Left lung (tissue), 10 donors: ENCODE results near the gene PLAC9. TPM values are rescaled to one million over a fixed set of nuclear protein-coding genes. Genes with fewer than 3 reads are reported as not detected.

Experiments used
- ATAC-seq: fragments of 200-7000 bp; cut with Tn5 transposase; one replicate; pipeline ENCODE4 v1.9.1; 2020; ENCODE audit warnings: moderate library complexity
- DNase-seq, 4 donors: peaks; one replicate each; pipeline ENCODE4 v3.0.0-alpha.2; 2013 to 2020
- H3K27ac ChIP-seq, 2 donors: fragments of 200-600 bp; sonication (generic) in 1 of 2; one replicate each; pipeline versions ENCODE4 v1.5.0 to v1.8.0; 2020 to 2021
- H3K27me3 ChIP-seq, 2 donors: fragments of 200-600 bp; sonication (generic) in 1 of 2; one replicate each; pipeline versions ENCODE4 v1.5.0 to v1.8.0; 2020 to 2021
- H3K36me3 ChIP-seq, 2 donors: fragments of 200-600 bp; sonication (generic) in 1 of 2; one replicate each; pipeline versions ENCODE4 v1.5.0 to v1.8.0; 2020 to 2021
- H3K4me1 ChIP-seq, 2 donors: fragments of 200-600 bp; one replicate each; pipeline ENCODE4 v1.8.0; 2021
- H3K4me3 ChIP-seq, 2 donors: fragments of 200-600 bp; sonication (generic) in 1 of 2; one replicate each; pipeline versions ENCODE4 v1.5.0 to v1.8.0; 2020 to 2021; ENCODE audit warnings: mild to moderate bottlenecking in 1 of 2
- H3K9me3 ChIP-seq, 2 donors: fragments of 200-600 bp; sonication (generic) in 1 of 2; one replicate each; pipeline versions ENCODE4 v1.5.0 to v1.8.0; 2020 to 2021
- intact Hi-C, 2 donors: fragments of 100-400 bp; cut with DNase I; formaldehyde crosslinking; loops; one replicate each; pipeline versions ENCODE4 v1.11.2 to v1.14.2; 2022
- polyA plus RNA-seq, 6 donors: library from polyadenylated mRNA; unstranded; fragments of 120-200 nt; gene quantifications; one replicate each; pipeline ENCODE4 v1.2.1, GENCODE V29; 2013; ENCODE audit not compliant: insufficient read length in 6 of 6
- total RNA-seq, 2 donors: library from RNA; stranded (reverse); fragmentation: NEBNext Ultra II Directional; extraction: Animal tissue kit (Norgen Biotek cat#: 25700); gene quantifications; one replicate each; pipeline ENCODE4 v1.2.1, GENCODE V29; 2021
- TF ChIP-seq, protein P1 (sequence below), 2 donors: fragments of 200-600 bp; sonication (generic) in 1 of 2; IDR thresholded peaks; one replicate each; pipeline versions ENCODE4 v1.5.0 to v1.8.0; 2021; ENCODE audit warnings: antibody characterized with exemption in 2 of 2
- donor health status: DM: no; HTN: yes; CAD: no.
- donor health status: DM: no; HTN: no; CAD: no.

Gene PLAC9
- total and polyA plus RNA-seq, 8 donors = 35.0 to 72.4 (median 50.6) TPM

- peak overlapping the region in 1 of 2 donors; percentile 14 for H3K27ac ChIP-seq
- no peak overlapping the region for H3K4me3 ChIP-seq
- H3K27me3 ChIP-seq = no peaks in the 10 kb centered on the region
- DNase-seq = no peak
- H3K36me3 ChIP-seq = peaks cover 5 to 100% of the 10 kb centered on the region in 2 donors
- TF ChIP-seq, protein P1, sequence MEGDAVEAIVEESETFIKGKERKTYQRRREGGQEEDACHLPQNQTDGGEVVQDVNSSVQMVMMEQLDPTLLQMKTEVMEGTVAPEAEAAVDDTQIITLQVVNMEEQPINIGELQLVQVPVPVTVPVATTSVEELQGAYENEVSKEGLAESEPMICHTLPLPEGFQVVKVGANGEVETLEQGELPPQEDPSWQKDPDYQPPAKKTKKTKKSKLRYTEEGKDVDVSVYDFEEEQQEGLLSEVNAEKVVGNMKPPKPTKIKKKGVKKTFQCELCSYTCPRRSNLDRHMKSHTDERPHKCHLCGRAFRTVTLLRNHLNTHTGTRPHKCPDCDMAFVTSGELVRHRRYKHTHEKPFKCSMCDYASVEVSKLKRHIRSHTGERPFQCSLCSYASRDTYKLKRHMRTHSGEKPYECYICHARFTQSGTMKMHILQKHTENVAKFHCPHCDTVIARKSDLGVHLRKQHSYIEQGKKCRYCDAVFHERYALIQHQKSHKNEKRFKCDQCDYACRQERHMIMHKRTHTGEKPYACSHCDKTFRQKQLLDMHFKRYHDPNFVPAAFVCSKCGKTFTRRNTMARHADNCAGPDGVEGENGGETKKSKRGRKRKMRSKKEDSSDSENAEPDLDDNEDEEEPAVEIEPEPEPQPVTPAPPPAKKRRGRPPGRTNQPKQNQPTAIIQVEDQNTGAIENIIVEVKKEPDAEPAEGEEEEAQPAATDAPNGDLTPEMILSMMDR (IDR thresholded peaks at IDR 0.05) = no peak
- no peak for ATAC-seq
- intact Hi-C loops = no loop called here
- H3K4me1 ChIP-seq = peaks cover 2 to 57% of the 10 kb centered on the region in 2 donors
- H3K9me3 ChIP-seq = no peaks in the 10 kb centered on the region
Measured at GRCh38 chr10:80164596-80164995, 32.1 kb downstream of the PLAC9 start.

GRCh38 chr10:80165173-80165572, 32.6 kb downstream of the PLAC9 start:
- Histone ChIP-seq H3K4me3 (no peak overlapping the region), H3K9me3 (no peaks in the 10 kb centered on the region), H3K27me3 (no peaks in the 10 kb centered on the region), H3K36me3 (peaks cover 5 to 96% of the 10 kb centered on the region in 2 donors), H3K27ac (peak overlapping the region in 1 of 2 donors; percentile 14), H3K4me1 (peaks cover 2 to 55% of the 10 kb centered on the region in 2 donors)
- no peak for DNase-seq
- intact Hi-C loops = no loop called here
- peak; percentile 13 for ATAC-seq
- TF ChIP-seq, protein P1 (IDR thresholded peaks at IDR 0.05) = no peak

DNA sequence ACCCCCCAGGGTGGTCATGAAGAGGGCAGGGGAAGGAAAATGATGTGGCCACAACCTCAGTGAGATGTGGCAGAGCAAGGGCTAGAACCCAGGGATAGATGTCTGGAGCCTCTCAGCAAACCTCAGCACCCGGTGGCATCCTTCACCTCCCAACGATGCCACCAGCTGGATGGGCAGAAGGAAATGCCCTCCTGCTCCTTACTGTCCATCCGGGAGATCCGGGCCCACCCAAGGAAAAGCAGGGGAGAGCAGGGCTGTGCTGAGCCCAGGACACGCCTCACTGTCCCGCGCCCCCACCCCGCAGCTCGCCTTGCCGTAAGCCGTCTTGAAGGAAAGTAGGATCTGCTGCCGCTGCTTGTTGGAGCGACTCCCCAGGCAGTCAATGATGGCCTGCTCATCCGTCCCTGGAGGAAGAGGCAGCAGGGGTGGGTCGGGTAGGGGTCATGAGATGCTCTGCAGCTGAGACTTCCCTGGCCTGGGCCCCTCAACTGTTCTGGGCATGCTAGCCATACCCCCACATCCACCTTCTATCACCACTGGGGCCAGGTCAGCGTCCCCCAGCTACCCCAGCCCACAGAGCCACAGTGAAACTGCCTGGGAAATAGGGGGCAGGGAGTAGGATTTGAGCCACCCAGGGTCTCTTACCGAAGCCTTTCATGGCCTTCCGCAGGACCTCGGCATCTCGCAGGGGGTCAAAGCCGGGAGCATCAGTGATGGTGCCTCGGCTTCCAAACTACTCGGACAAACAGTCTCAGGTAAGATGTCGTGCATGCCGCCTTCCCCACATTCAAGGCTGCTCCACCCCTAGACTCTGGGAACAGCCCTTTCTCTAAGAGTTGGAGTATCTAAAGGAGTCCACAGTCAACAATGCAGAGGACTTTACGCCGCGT, 34.3 kb downstream of the PLAC9 start:
- H3K27me3 ChIP-seq = no peaks in the 10 kb centered on the region
- intact Hi-C loops = no loop called here
- H3K27ac ChIP-seq = peak overlapping the region; percentile 14 to 26
- no peak for ATAC-seq
- TF ChIP-seq, protein P1 (IDR thresholded peaks at IDR 0.05) = no peak
- H3K4me1 ChIP-seq = peaks cover 10 to 68% of the 10 kb centered on the region in 2 donors
- no peaks in the 10 kb centered on the region for H3K9me3 ChIP-seq
- peaks cover 5 to 96% of the 10 kb centered on the region in 2 donors for H3K36me3 ChIP-seq
- no peak for DNase-seq
- H3K4me3 ChIP-seq = no peak overlapping the region

- H3K4me1 ChIP-seq = peaks cover 13 to 76% of the 10 kb centered on the region in 2 donors
- H3K27ac ChIP-seq = no peak overlapping the region
Measured at GRCh38 chr10:80167471-80168161, 35.1 kb downstream of the PLAC9 start.

More at GRCh38 chr10:80167471-80168161, 35.1 kb downstream of the PLAC9 start:
- intact Hi-C loops = no loop called here
- Histone ChIP-seq H3K4me3 (no peak overlapping the region), H3K36me3 (peaks cover 5 to 96% of the 10 kb centered on the region in 2 donors), H3K9me3 (no peaks in the 10 kb centered on the region), H3K27me3 (no peaks in the 10 kb centered on the region)
- no peak for ATAC-seq
- TF ChIP-seq, protein P1 (IDR thresholded peaks at IDR 0.05) = no peak
- DNase-seq = peak in 1 of 4 donors; percentile 6
